IMR-90 (cell line): ENCODE data around the gene CUX1. TPM values are rescaled to one million over a fixed set of nuclear protein-coding genes. Genes with fewer than 3 reads are reported as not detected.

Experiments
- ATAC-seq: fragments of 200-7000 bp; cut with Tn5 transposase; 2 replicates; pipeline ENCODE4 v1.9.1; 2020; ENCODE audit warnings: low read depth, mild to moderate bottlenecking, moderate library complexity
- BruUV-seq: library from RNA; stranded (reverse); fragments of 400-500 nt; replicated peaks from 2 replicates; lab custom pipeline; 2021; lab: Mats Ljungman, UMichigan
- CTCF ChIA-PET: fragments of 300-600 bp; formaldehyde crosslinking; extraction: SDS; loops from one replicate; lab custom pipeline; 2021; ENCODE audit warnings: antibody characterized with exemption; lab: Yijun Ruan, JAX
- POLR2A ChIA-PET: fragments of 300-600 bp; sonication (Branson Sonifier 250); formaldehyde crosslinking; loops from one replicate; lab custom pipeline; 2022; ENCODE audit warnings: antibody characterized with exemption; ENCODE audit not compliant: unreplicated experiment; lab: Charles Lee
- DNase-seq: peaks from one replicate; pipeline ENCODE4 v3.0.0; 2013
- H2AFZ ChIP-seq: replicated peaks from 2 replicates; pipeline ENCODE3; 2013; ENCODE audit warnings: low read length, mild to moderate bottlenecking; ENCODE audit not compliant: poor library complexity
- H2AK5ac ChIP-seq: 2 replicates; pipeline ENCODE4 v1.6.1; 2013; ENCODE audit warnings: low read depth, low read length, inconsistent platforms
- H2AK9ac ChIP-seq: replicated peaks from 2 replicates; pipeline ENCODE3; 2013; ENCODE audit warnings: mild to moderate bottlenecking, low read depth, low read length, moderate library complexity; ENCODE audit not compliant: poor library complexity
- H2BK120ac ChIP-seq: 2 replicates; pipeline ENCODE4 v1.6.1; 2013; ENCODE audit warnings: low read depth, low read length, inconsistent platforms
- H2BK15ac ChIP-seq: 3 replicates; pipeline ENCODE4 v1.6.1; 2013; ENCODE audit warnings: low read depth, low read length, inconsistent platforms
- H2BK20ac ChIP-seq: 2 replicates; pipeline ENCODE4 v1.6.1; 2013; ENCODE audit warnings: low read depth, mild to moderate bottlenecking, inconsistent platforms, low read length, moderate library complexity
- H2BK5ac ChIP-seq: 2 replicates; pipeline ENCODE4 v1.6.1; 2013; ENCODE audit warnings: mild to moderate bottlenecking, low read depth, low read length, inconsistent platforms; ENCODE audit not compliant: poor library complexity, severe bottlenecking
- H3K14ac ChIP-seq: replicated peaks from 2 replicates; pipeline ENCODE4 v1.6.1; 2013; ENCODE audit warnings: low read depth, low read length, inconsistent platforms
- H3K18ac ChIP-seq: 2 replicates; pipeline ENCODE4 v1.6.1; 2013; ENCODE audit warnings: low read depth, low read length, control low read depth
- H3K23ac ChIP-seq: 2 replicates; pipeline ENCODE4 v1.6.1; 2013; ENCODE audit warnings: low read depth, low read length, inconsistent platforms
- H3K27ac ChIP-seq: 2 replicates; pipeline ENCODE4 v1.5.1; 2013; ENCODE audit warnings: mild to moderate bottlenecking, control low read depth, low read length; ENCODE audit not compliant: insufficient read depth
- H3K27me3 ChIP-seq: 2 replicates; pipeline ENCODE4 v1.6.1; 2013; ENCODE audit warnings: low read length; ENCODE audit not compliant: control insufficient read depth, insufficient read depth
- H3K36me3 ChIP-seq: 2 replicates; pipeline ENCODE4 v1.6.1; 2013; ENCODE audit warnings: low read length, mixed read lengths; ENCODE audit not compliant: control insufficient read depth, insufficient read depth
- H3K4ac ChIP-seq: 2 replicates; pipeline ENCODE4 v1.6.1; 2013; ENCODE audit warnings: low read depth, low read length, inconsistent platforms
- H3K4me1 ChIP-seq: 2 replicates; pipeline ENCODE4 v1.6.1; 2013; ENCODE audit warnings: low read length, mixed read lengths; ENCODE audit not compliant: control insufficient read depth, insufficient read depth
- H3K4me2 ChIP-seq: 2 replicates; pipeline ENCODE4 v1.6.1; 2013; ENCODE audit warnings: low read depth, mild to moderate bottlenecking, control low read depth, low read length, moderate library complexity
- H3K4me3 ChIP-seq: 2 replicates; pipeline ENCODE4 v1.5.1; 2013; ENCODE audit warnings: low read depth, mild to moderate bottlenecking, control low read depth, low read length, moderate library complexity; ENCODE audit not compliant: insufficient read depth
- H3K56ac ChIP-seq: 2 replicates; pipeline ENCODE4 v1.6.1; 2013; ENCODE audit warnings: low read length, inconsistent platforms; ENCODE audit not compliant: insufficient read depth; ENCODE audit errors: extremely low read depth
- H3K79me1 ChIP-seq, 2 experiments: 2 replicates each; pipeline ENCODE4 v1.6.1; 2013; ENCODE audit warnings: low read length in 2 of 2, inconsistent platforms in 1 of 2, low read depth in 1 of 2
- H3K9ac ChIP-seq: 2 replicates; pipeline ENCODE4 v1.6.1; 2013; ENCODE audit warnings: low read depth, low read length, control low read depth
- H3K9me1 ChIP-seq: 2 replicates; pipeline ENCODE4 v1.6.1; 2013; ENCODE audit warnings: low read length, inconsistent platforms; ENCODE audit not compliant: insufficient read depth
- H3K9me3 ChIP-seq: 2 replicates; pipeline ENCODE4 v1.6.1; 2013; ENCODE audit warnings: low read length; ENCODE audit not compliant: control insufficient read depth, insufficient read depth
- H4K20me1 ChIP-seq: 2 replicates; pipeline ENCODE4 v1.6.1; 2013; ENCODE audit warnings: low read length, inconsistent platforms; ENCODE audit not compliant: insufficient read depth
- H4K5ac ChIP-seq: 2 replicates; pipeline ENCODE4 v1.6.1; 2013; ENCODE audit warnings: mild to moderate bottlenecking, low read depth, low read length, control low read depth
- H4K8ac ChIP-seq, 2 experiments: 2 replicates each; pipeline ENCODE4 v1.6.1; 2013; ENCODE audit warnings: low read depth in 2 of 2, low read length in 2 of 2, control low read depth in 1 of 2, inconsistent platforms in 1 of 2
- H4K91ac ChIP-seq: 2 replicates; pipeline ENCODE4 v1.6.1; 2013; ENCODE audit warnings: low read depth, low read length, inconsistent platforms; ENCODE audit not compliant: insufficient read depth
- CEBPB ChIP-seq: IDR thresholded peaks from 2 replicates; pipeline ENCODE4 v1.6.1; 2012; ENCODE audit warnings: low read depth, low read length, improper control_type of control experiment
- FOS ChIP-seq: fragments of 150-350 bp; IDR thresholded peaks from 2 replicates; pipeline ENCODE4 v1.6.1; 2016; ENCODE audit warnings: low read depth, low read length
- WGBS, 2 experiments: methylation state at CpG; one replicate each; pipeline versions ENCODE4 v1.1.5 to v1.1.7; 2013; ENCODE audit warnings: missing lambda C conversion rate in 2 of 2; ENCODE audit not compliant: insufficient read length in 1 of 2; ENCODE audit errors: extremely low coverage in 2 of 2; 5-methylcytosine and 5-hydroxymethylcytosine counted together
- dilution Hi-C: fragments of 300-500 bp; cut with HindIII; formaldehyde crosslinking; loops from one replicate; pipeline ENCODE4 v1.14.3; 2018; ENCODE audit warnings: low sequenced_read_pairs; ENCODE audit not compliant: unreplicated experiment
- in situ Hi-C: fragments of 300-500 bp; cut with MboI; formaldehyde crosslinking; loops from 3 replicates; pipeline ENCODE4 v1.14.3; 2019; ENCODE audit warnings: low sequenced_read_pairs, inconsistent platforms, mixed read lengths
- intact Hi-C: fragments of 100-400 bp; cut with micrococcal nuclease; formaldehyde crosslinking; loops from 2 replicates; pipeline ENCODE4 v1.10.0; 2022
- polyA plus RNA-seq, 3 experiments: library from polyadenylated mRNA; depleted of rRNA; stranded (reverse); fragments of >200 nt; gene quantifications; 2 replicates each; pipeline ENCODE4 v1.2.3, GENCODE V29; 2012; ENCODE audit warnings: low replicate concordance in 1 of 3
- total RNA-seq: library from RNA; depleted of rRNA; stranded (reverse); fragments of >200 nt; gene quantifications from 2 replicates; pipeline ENCODE4 v1.2.3, GENCODE V29; 2012

The CUX1 gene
- total and polyA plus RNA-seq, 2 of the 4 experiments (the other 2 are of a cell fraction) = 19.7 to 46.4 TPM

DNA sequence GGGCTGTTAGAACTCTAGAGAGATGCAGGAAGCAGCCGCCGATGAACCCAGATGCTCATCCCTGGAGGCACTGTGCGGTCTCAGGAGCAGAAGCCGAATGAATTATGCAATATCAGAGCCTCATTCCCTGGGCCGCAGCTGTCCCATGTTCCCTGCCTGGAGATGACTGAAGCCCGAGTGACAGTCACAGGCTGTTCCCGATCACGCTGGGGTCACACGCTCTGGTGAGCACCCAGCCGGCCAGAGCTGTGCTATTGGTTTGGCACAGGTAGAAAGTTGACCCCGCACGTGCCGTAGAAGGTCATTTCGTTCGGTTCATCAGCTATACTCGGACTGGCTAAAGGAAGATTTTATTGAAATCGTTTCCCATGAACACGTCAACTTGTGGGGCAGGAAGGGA, 328.7 kb downstream of the CUX1 start:
- H3K9ac ChIP-seq = no peak overlapping the region
- H3K79me1 ChIP-seq = peaks cover 4 to 12% of the 10 kb centered on the region in 2 experiments; a peak in 2 of 4 replicates
- no peak overlapping the region for H3K14ac ChIP-seq
- no peak overlapping the region for H2BK120ac ChIP-seq
- no peaks in the 10 kb centered on the region for H3K9me3 ChIP-seq
- no peak overlapping the region for H2AK5ac ChIP-seq
- no peak overlapping the region for H2BK20ac ChIP-seq
- no peak overlapping the region for H3K4me3 ChIP-seq
- intact Hi-C loops = no loop called here
- H2BK5ac ChIP-seq = no peak overlapping the region
- in situ Hi-C loops = no loop called here
- BruUV-seq = no TSS peak
- H2BK15ac ChIP-seq = no peak overlapping the region
- H3K4ac ChIP-seq = no peak overlapping the region
- ATAC-seq (no peak), DNase-seq (no peak)
- 97% methylated on average over 10 of the region's 18 CpGs; no CpG with 5 or more reads in 1 of the 2 experiments for WGBS, 2 experiments
- H3K9me1 ChIP-seq = no peaks in the 10 kb centered on the region; the same call in 1 of the 2 replicates
- H4K8ac ChIP-seq = no peak overlapping the region
- H4K5ac ChIP-seq = no peak overlapping the region
- peaks cover 3% of the 10 kb centered on the region; the same call in 1 of the 2 replicates for H3K4me1 ChIP-seq
- no peak overlapping the region for H3K27ac ChIP-seq
- no peak overlapping the region for H2AK9ac ChIP-seq
- no peak overlapping the region for H2AFZ ChIP-seq
- H3K56ac ChIP-seq = no peak overlapping the region
- ChIA-PET POLR2A (no interaction called here), CTCF (no interaction called here)
- H3K18ac ChIP-seq = no peak overlapping the region
- no peak overlapping the region for H3K4me2 ChIP-seq
- H3K27me3 ChIP-seq = no peaks in the 10 kb centered on the region
- no peaks in the 10 kb centered on the region for H4K20me1 ChIP-seq
- TF ChIP-seq CEBPB = peak; percentile 23; the same call in 1 of the 2 replicates
- TF ChIP-seq FOS = no peak
- H3K36me3 ChIP-seq = peaks cover 2% of the 10 kb centered on the region; the same call in 1 of the 2 replicates
- no peak overlapping the region for H3K23ac ChIP-seq
- dilution Hi-C loops = no loop called here
- no peak overlapping the region for H4K91ac ChIP-seq
